HG02973 (cell line): ENCODE measurements around the gene ZNF362.

Source experiments
- ATAC-seq: cut with Tn5 transposase; IDR thresholded peaks from one replicate; pipeline ENCODE4 v1.9.1; 2021; ENCODE audit warnings: moderate library complexity; ENCODE audit not compliant: unreplicated experiment

The ZNF362 gene

GRCh38 chr1:33267468-33268205, 11.3 kb downstream of the ZNF362 start:
- no peak for ATAC-seq

- no peak for ATAC-seq
These were observed 12.2 kb downstream of the ZNF362 start for GRCh38 chr1:33268457-33268856.

- no peak for ATAC-seq
These were observed 12.8 kb downstream of the ZNF362 start for GRCh38 chr1:33268927-33269610.

DNA sequence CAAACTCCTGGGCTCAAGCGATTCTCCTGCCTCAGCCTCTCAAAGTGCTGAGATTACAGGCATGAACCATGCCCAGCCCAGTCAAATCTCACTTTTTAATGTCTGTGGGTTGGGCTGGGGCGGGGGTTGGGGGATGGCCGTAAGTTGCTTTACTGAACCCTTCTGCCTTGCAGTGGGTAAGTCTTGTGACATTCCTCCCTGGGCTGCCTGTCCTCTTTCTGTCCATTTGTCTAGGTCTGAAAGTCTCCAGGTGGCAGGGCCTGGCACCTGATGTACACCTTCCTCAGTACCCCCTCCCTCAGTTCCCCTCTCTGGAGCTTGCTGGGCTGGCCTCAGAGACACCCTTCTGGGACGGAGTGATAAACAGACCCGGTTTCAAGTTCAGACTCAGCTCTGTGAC, 13.3 kb downstream of the ZNF362 start:
- ATAC-seq = no peak

DNA sequence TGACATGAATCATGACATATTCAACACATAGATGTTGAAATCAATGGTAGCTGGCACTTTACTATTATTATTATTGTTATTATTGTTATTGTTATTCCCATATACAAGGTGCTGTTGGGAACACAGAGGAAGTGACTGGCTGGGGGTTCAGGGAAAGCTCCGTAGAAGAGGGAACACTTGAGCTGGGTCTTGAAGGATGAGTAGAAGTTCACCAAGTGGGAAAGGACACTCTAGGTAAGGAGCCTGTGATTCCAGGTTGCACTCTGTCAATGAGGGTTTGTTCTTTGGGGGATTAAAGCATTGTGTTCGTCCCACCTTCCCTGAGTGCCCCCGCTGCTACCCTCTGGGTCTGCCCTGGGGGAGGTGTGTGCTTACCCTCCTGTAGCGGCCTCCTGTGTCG, 14.1 kb downstream of the ZNF362 start:
- ATAC-seq = no peak

DNA sequence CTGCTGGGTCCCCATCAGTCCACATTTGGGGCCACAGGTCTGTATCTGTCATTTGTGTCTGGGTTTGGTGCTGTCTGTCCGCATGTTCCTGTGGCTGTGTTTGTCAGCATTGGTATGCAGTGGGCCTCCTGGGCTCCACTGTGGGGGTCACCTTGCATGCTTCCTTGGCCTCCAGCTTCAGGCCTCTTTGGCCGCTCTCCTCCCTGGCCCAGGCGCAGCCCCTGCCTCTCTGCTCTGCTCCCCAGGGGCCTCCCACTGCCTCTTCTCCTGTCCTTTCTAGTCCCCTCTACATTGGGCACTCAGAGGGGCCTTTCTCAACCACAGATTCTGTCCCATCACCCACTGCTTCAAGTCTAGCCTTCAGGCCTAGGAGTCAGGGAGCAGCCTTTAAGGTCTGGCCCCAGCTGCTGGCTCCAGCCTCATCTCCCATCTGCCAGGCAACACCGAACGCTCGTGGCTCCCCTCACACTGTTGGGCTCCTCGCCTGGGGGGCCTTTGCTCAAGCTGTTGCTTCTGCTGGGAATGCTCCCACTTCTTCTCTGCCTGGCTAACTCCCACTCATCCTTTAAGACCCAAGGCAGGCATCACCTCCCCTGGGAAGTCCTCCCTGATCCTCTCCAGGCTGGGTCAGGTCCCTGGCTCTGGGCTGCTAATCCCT, 14.6 kb downstream of the ZNF362 start:
- ATAC-seq = no peak

GRCh38 chr1:33271666-33272505, 15.6 kb downstream of the ZNF362 start:
- no peak for ATAC-seq

GRCh38 chr1:33272509-33272908, 16.2 kb downstream of the ZNF362 start:
- ATAC-seq = no peak

GRCh38 chr1:33272930-33273329, 16.6 kb downstream of the ZNF362 start:
- ATAC-seq = no peak

DNA sequence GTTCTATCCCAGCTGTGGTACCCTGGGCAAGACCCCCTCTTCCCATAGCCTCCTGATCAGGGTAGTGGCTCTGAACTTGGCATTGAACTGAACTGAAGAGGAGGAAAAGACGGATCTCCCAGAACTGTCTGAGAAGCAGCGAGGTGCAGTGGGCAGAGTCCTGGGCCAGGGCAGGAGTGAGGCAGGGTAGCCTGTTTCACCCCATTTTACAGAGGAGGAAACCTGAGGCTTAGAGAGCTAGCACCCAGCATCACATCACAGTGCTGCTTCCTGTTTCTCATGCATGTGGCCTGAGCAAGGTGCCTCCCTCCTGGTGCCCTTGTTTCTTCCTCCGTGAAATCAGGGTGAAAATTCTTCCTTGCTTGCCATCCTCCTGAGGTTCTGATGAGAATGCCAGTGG, 17.1 kb downstream of the ZNF362 start:
- ATAC-seq = no peak

- ATAC-seq = no peak
These were observed 17.7 kb downstream of the ZNF362 start for GRCh38 chr1:33273961-33274371.

- no peak for ATAC-seq
These were observed 18.2 kb downstream of the ZNF362 start for GRCh38 chr1:33274446-33274845.

GRCh38 chr1:33275195-33275594, 18.9 kb downstream of the ZNF362 start:
- ATAC-seq = no peak

- ATAC-seq = no peak
These were observed 19.6 kb downstream of the ZNF362 start for GRCh38 chr1:33275706-33276572.

DNA sequence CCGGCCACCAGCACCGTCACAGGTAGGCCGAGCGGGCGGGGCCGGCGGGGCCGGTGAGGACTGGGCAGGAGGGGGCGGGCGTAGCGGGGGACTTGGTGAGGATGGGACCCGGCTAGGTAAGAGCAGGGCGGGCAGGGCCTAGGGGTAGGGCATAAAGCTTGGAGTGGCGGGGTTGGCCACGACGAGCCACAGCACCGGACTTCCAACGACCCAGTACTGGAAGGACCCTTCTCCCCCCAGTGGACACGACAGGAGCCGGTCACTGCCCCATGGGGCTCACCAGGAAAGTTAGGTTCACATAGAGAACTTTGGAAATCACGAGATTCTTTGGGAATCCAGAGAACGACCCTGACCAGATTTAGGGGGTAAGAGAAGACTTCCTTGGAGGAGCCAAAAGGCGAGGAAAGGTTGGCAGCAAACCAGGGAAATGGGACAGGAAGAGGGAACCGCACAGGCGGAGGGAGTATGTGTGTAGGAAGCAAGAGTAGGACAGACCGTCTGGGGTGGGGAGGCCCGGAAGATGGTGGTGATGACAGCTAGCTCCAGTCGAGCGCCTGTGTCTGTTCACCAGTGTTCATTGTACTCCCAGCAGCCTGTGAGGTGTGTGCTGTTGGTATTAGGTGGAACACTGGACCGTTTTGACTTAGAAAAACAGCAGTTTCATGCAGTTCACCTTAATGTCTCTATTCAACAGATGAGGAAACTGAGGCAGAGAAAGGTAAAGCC, 20.4 kb downstream of the ZNF362 start:
- no peak for ATAC-seq

DNA sequence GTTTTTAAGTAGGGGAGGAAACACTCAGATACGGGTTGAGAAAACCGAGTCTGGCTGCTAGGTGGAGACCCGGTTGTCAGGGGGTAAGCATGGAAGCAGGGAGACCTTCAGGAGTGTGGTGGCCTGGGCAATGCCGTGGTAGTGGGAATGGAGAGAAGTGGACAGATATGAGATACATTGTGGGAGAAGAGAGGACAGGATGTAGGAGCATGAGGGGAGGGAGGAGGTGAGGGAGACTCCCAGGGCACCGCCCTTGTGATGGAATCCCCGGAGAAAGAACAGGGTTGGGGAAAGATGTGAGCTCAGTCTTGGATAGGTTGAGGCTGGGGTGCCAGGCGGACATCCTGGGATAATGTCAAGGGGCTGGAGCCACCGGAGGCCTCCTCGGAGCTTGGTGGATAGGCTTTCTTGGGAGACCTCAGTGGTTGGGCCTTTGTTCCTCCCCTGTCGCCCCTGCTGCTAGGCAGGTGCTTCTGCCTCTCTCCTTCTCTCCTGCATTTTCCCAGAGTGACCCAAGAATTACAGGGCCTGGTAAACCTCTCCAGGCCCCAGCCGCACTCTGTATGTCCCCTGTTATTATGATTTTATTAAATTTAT, 21.3 kb downstream of the ZNF362 start:
- ATAC-seq = no peak

DNA sequence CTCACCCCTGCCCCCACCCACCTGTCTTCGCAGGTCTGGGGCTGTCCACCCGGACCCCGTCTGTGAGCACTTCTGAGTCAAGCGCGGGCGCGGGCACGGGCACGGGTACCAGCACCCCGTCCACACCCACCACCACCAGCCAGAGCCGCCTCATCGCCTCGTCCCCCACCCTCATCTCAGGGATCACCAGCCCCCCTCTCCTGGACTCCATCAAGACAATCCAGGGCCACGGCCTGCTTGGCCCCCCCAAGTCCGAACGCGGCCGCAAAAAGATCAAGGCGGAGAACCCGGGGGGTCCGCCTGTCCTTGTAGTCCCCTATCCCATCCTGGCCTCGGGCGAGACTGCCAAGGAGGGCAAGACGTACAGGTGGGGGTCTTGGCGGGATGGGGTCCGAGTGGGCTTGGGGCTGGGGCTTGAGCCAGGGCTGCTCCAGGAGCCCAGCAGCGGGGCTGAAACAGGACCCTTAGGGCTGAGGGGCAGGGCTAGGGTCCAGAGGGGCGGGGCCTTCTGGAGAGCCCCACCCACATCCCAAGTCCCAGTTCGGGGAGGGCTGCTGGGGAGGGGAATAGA, 23.9 kb downstream of the ZNF362 start:
- no peak for ATAC-seq

GRCh38 chr1:33281554-33282303, 25.4 kb downstream of the ZNF362 start:
- no peak for ATAC-seq
